Measurements from ENCODE around the gene ZNF436. TPM values are rescaled to one million over a fixed set of nuclear protein-coding genes. Genes with fewer than 3 reads are reported as not detected.

The ZNF436 gene
- total and polyA plus RNA-seq, 2 of the 13 experiments (the other 11 are each of a cell fraction or from before 2014, with no cell fraction given), result 4.3 to 9.9 TPM

GRCh38 chr1:23395849-23396248 lies 26.2 kb upstream of the ZNF436 start:
- CTCF ChIA-PET (ENCODE audit: low intra/inter-chr PET ratio, low total read pairs), result no interaction called here
- in situ Hi-C loops (cut with HindIII; ENCODE audit: extremely low pct_ligation_motif_present, low pct_unique_long_range_greater_than_20kb), result no loop called here

DNA sequence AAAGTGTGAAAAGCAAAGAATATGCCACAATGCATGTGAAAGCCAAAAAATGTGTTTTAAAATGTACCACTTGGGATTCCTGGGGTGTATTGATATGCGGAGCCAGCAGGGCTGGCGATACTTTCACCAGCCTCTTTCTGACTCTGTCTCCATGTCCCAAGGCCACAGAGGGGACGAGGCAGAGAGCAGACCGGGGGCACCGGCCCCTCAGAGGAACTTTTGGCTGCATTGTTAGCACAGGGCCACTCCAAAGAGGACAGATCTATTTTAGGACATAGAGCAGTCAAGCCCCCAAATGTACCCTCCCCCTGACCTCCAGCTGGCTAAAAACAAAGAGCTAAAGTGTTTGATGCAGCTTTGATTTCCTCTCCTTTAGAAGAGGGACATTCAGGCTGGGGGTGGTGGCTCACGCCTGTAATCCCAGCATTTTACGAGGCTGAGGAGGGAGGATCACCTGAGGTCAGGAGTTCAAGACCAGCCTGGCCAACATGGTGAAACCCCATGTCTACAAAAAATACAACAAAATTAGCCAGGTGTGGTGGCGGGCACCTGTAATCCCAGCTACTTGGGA lies 25.6 kb upstream of the ZNF436 start:
- Histone ChIP-seq H2AFZ (ENCODE audit: low read length) (no peak overlapping the region), H3K27me3 (ENCODE audit: control insufficient read depth in 1 of 2, insufficient read depth in 2 of 2, low read length in 2 of 2) (no peaks in the 10 kb centered on the region), H3K79me2 (ENCODE audit: insufficient read depth, low read length) (no peaks in the 10 kb centered on the region), H3K4me3 (replicated peaks in 1 of 3; ENCODE audit: insufficient read depth in 1 of 3, low read depth in 2 of 3, low read length in 3 of 3) (no peak overlapping the region), H3K9ac (ENCODE audit: insufficient read depth, low read depth, low read length) (no peak overlapping the region), H3K4me1 (ENCODE audit: insufficient read depth, low read length) (peaks cover 19% of the 10 kb centered on the region; the same call in 1 of the 2 replicates), H3K27ac (ENCODE audit: extremely low read length, insufficient read depth, low read length) (no peak overlapping the region), H3K9me3 (ENCODE audit: low read length) (no peaks in the 10 kb centered on the region), H3K36me3 (replicated peaks in 1 of 2; ENCODE audit: control insufficient read depth in 1 of 2, insufficient read depth in 2 of 2, low read length in 2 of 2) (peaks cover 22 to 51% of the 10 kb centered on the region in 2 experiments), H3K4me2 (ENCODE audit: low read depth, low read length) (no peak overlapping the region), H4K20me1 (ENCODE audit: insufficient read depth, low read length) (no peaks in the 10 kb centered on the region)
- in situ Hi-C loops (cut with HindIII; ENCODE audit: extremely low pct_ligation_motif_present, low pct_unique_long_range_greater_than_20kb) (no loop called here), intact Hi-C loops (cut with micrococcal nuclease; ENCODE audit: unreplicated experiment) (no loop called here)
- FAIRE-seq (no peak), DNase-seq (ENCODE audit: low spot score) (no peak), ATAC-seq (no peak)
- no TSS peak for BruUV-seq (replicated peaks)
- WGBS (ENCODE audit: low lambda C conversion rate), result 98% methylated on average over 7 of the region's 8 CpGs
- CTCF ChIA-PET (ENCODE audit: low intra/inter-chr PET ratio, low total read pairs), result no interaction called here
- POLR2A ChIA-PET, result interaction anchor here (0.9 kb wide), 1 partner anchor 51 kb away, joined by 3 read pairs; the partner anchor contains the start of gene HNRNPR
- TF ChIP-seq MIER2 (CRISPR knock-in tag; IDR thresholded peaks at IDR 0.05) (no peak), HNF4A (CRISPR knock-in tag; IDR thresholded peaks at IDR 0.05) (no peak), RAD51 (IDR thresholded peaks at IDR 0.05; ENCODE audit: borderline replicate concordance) (no peak), CC2D1A (CRISPR knock-in tag; IDR thresholded peaks at IDR 0.05) (no peak), ZBTB43 (CRISPR knock-in tag; conservative IDR thresholded peaks at IDR 0.05) (no peak), SRY (CRISPR knock-in tag; IDR thresholded peaks at IDR 0.05) (no peak), STAG1 (CRISPR knock-in tag; IDR thresholded peaks at IDR 0.05) (no peak), SRSF1 (optimal IDR thresholded peaks at IDR 0.05; ENCODE audit: low read depth, low read length) (no peak), ZNF180 (CRISPR knock-in tag; IDR thresholded peaks at IDR 0.05; ENCODE audit: borderline replicate concordance, low read depth) (no peak), TEAD3 (CRISPR knock-in tag; optimal IDR thresholded peaks at IDR 0.05; ENCODE audit: borderline replicate concordance) (no peak), TBX3 (IDR thresholded peaks at IDR 0.05; ENCODE audit: borderline replicate concordance) (no peak), MBD4 (IDR thresholded peaks at IDR 0.05; ENCODE audit: borderline replicate concordance, low read length) (no peak)

More at GRCh38 chr1:23395849-23396248, 26.2 kb upstream of the ZNF436 start:
- H3K79me2 ChIP-seq (ENCODE audit: insufficient read depth, low read length), result no peaks in the 10 kb centered on the region
- H3K27me3 ChIP-seq (ENCODE audit: control insufficient read depth in 1 of 2, insufficient read depth in 2 of 2, low read length in 2 of 2), result no peaks in the 10 kb centered on the region
- TF ChIP-seq ZBTB43 (CRISPR knock-in tag; conservative IDR thresholded peaks at IDR 0.05) (no peak), MAFK (conservative IDR thresholded peaks at IDR 0.05 in 1 of 2, IDR thresholded peaks at IDR 0.05 in 1 of 2; ENCODE audit: low read length in 2 of 2) (peak; percentile 76 to 78), ZNF577 (CRISPR knock-in tag; IDR thresholded peaks at IDR 0.05; ENCODE audit: borderline replicate concordance, low read depth) (no peak), ZNF496 (CRISPR knock-in tag; IDR thresholded peaks at IDR 0.05; ENCODE audit: insufficient replicate concordance) (no peak), MAFF (IDR thresholded peaks at IDR 0.05; ENCODE audit: low read depth, low read length) (peak; percentile 65)
- no peak overlapping the region for H3K9ac ChIP-seq (ENCODE audit: insufficient read depth, low read depth, low read length)
- no peak overlapping the region for H2AFZ ChIP-seq (ENCODE audit: low read length)
- peaks cover 19% of the 10 kb centered on the region; the same call in 1 of the 2 replicates for H3K4me1 ChIP-seq (ENCODE audit: insufficient read depth, low read length)
- peaks cover 22 to 54% of the 10 kb centered on the region in 2 experiments for H3K36me3 ChIP-seq (replicated peaks in 1 of 2; ENCODE audit: control insufficient read depth in 1 of 2, insufficient read depth in 2 of 2, low read length in 2 of 2)
- H3K4me3 ChIP-seq (replicated peaks in 1 of 3; ENCODE audit: insufficient read depth in 1 of 3, low read depth in 2 of 3, low read length in 3 of 3), result no peak overlapping the region
- intact Hi-C loops (cut with micrococcal nuclease; ENCODE audit: unreplicated experiment), result no loop called here
- H4K20me1 ChIP-seq (ENCODE audit: insufficient read depth, low read length), result no peaks in the 10 kb centered on the region
- H3K27ac ChIP-seq (ENCODE audit: extremely low read length, insufficient read depth, low read length), result no peak overlapping the region
- ATAC-seq (no peak), DNase-seq (ENCODE audit: low spot score) (no peak), FAIRE-seq (no peak)
- H3K9me3 ChIP-seq (ENCODE audit: low read length), result no peaks in the 10 kb centered on the region
- BruUV-seq (replicated peaks), result no TSS peak
- H3K4me2 ChIP-seq (ENCODE audit: low read depth, low read length), result no peak overlapping the region
- WGBS (ENCODE audit: low lambda C conversion rate), result 94% methylated on average over 4 of the region's 4 CpGs
- POLR2A ChIA-PET, result no interaction called here

All from HepG2 (cell line).